ENCODE measurements around the gene RAC2.

Gene RAC2

DNA sequence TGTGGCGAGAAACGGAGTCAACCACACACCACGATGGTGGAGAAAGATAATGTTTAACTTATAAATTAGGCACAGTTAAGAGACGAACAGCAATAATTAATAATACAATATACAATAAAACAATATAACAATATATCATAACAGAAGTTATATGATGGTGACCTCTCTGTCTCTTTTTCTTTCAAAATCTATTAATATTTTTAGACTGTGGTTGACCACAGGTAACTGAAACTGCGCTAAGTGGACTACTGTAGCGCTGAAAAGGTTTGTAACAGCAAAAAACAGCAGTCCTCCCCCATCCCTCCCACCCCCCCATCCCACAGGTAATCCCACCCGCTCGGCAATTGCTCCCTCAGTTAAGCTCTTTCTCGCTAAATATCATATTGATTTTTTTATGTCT is 28.2 kb downstream of the RAC2 start:
- no peak for DNase-seq

GRCh38 chr22:37214731-37215030 is 29.4 kb downstream of the RAC2 start:
- no peak for DNase-seq

DNA sequence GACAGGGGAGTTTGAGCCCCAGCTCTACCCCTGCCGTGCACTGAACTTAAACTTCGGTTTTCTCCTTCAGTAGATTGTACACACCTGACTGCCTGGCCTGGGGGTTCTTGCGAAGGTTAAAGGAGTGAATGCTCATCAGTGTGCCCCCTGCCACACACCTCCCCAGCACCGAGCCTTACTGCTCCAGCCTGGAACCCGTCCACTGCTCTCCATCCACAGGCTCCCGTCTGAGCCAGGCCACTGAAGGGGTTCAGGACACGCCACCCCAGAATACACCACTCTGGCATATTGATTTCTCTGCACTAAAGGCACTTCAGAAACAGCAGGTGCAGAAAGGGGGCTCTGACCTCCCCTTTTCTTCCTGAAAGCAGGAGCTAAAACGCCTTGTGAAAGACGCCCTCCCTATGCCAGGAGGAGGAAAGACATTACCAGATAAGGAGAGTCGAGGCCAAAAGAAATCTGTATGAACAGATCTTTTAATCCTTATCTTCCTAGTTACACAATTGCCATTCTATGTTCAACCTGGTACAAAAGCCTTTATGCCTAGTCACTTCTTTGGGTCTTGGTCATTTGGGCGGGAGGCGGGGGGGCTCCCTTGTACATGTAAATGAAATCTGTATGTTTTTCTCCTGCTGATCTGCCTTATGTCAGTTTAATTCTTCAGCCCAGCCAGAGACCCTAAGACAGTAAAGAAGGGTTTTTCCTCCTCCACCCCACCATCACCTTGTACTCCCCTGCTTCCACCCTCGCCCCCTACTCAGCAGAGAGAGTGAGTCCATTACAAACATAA is 29.9 kb downstream of the RAC2 start:
- DNase-seq, result no peak

- DNase-seq, result no peak
Observed at GRCh38 chr22:37213218-37213855, 30.7 kb downstream of the RAC2 start.

GRCh38 chr22:37212174-37212906 is 31.7 kb downstream of the RAC2 start, which contains the start of gene SSTR3:
SSTR3 (minus strand) TSS chr22:37212477; CDS start chr22:37207803, 4,674 bp downstream.
- DNase-seq, result no peak

DNA sequence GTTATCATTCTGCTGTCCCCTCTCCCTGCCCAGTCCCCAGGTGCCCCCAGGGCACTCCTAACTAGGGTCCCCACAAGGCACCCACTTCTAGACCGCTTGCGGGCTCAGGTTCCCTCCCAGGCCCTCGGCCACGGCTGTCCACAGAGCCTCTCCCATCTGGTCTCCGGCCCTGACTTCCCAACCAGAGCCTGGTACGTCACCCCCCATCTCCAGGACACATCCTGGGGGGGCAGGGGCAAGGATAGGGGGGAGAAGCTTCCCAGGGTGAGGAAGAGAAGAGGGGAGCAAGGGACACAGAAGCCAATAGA is 32.2 kb downstream of the RAC2 start:
- DNase-seq, result no peak

- no peak for DNase-seq
Observed at GRCh38 chr22:37211075-37211865, 32.8 kb downstream of the RAC2 start.

DNA sequence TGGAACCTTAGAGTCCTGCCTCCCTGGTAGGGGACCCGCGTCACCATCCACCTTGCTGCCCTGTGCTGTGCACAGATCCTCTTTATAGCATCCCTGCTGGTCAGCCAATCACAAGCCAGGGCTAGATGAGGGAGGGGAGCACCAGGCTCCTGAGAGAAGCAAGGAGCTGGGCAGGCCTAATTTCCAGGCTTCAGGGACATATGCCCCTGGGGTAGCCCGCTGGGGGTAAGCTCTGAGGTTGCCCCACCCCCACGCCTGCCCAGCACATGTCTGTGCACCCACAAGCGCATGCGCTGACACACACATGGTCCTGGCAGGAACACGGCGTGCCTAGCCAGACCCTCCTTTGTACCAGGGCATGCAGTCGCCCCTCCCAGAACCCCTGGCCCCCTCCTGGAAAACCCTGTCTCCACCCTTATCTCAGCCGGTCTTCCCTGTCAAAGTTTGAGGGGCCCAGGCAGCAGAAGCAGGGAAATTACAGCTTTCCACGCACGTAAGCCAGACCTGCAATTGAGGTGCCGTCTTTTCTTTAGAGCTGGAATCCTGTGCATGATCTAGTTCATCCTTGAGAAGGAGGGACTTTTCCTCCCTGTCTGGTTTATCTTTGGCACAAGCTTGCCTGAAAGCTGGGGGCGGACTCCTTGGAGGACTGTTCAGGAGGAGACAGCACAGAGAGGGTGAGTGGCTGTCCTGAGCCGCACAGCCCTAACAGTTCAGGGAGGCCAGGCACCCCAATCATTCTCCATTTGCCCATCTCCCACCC is 33.8 kb downstream of the RAC2 start:
- DNase-seq, result no peak

DNA sequence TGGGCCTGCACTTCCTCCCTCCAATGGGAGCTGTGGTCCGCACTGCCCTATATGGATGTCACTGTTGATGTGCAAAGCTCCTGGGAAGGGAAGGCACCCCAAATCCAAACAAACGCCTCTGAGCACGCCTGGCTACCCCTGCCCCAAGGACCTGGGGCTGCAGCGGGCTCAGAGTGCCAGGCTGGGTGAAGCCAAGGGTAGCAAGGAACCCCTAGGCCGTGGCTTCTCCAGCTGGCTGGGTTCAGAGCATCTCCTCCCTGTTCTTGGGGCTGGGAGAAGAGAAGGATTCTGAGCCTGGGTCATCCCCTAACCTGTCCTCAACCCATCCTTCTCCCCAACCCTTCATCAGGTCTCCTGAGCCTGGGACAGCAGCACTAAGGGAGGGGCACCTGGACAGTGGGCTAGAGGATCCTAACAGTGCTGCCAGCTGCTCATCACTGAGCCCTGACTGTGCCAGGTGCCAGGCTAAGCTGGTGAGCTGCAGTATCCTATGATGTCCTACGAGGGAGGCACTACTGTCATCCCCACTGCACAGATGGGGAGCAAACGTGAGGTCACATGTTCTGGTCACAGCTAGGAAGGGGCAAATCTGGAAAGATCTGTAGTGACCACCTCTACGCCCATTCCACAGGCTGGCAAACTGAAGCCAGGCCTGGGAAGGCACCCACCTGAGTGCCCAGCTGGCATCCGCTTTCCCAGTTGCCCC is 34.8 kb downstream of the RAC2 start:
- DNase-seq, result no peak

- no peak for DNase-seq
Observed at GRCh38 chr22:37208401-37209139, 35.5 kb downstream of the RAC2 start.

DNA sequence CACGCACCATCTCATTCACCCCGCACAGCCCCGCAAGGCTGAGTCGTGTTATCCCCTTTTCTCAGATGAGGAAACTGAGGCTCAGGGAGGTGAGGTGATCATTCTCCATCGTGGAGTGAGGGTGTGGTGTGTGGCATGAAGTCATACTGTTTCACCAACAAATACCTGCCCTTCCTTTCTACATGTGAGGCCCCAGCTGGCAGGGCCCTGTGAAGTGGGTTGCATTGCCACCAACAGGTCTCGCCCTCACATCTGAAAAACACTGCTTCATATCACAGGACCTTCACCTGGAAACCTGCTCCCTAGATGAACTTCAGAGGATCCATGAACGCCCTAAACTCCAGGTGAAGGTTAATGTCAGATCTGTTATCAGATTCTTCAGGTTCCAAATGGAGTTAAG is 36.1 kb downstream of the RAC2 start:
- DNase-seq, result no peak

- DNase-seq, result no peak
Observed at GRCh38 chr22:37206841-37207821, 36.9 kb downstream of the RAC2 start.

GRCh38 chr22:37206118-37206840 is 37.8 kb downstream of the RAC2 start:
- DNase-seq, result no peak

DNA sequence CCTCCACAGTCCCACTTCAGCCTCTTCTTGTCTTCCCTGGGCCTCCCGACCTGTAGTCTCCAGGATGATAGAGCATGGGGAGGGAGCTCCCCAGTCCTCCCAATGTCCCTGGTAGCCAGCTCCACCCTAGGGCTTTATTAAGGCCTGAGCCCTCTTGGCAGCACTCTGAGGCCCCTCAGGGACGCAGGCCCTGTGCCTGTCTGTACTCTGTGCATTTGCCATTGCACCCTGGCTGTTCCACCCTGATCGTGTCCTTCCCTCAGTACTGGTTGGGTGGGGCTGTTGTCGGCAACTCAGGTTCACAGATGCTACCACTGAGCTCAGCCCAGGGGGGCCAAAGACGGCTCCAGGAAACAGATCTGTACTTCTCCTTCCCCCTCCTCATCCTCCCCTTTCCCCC is 39.0 kb downstream of the RAC2 start:
- DNase-seq, result no peak

GRCh38 chr22:37204045-37204655 is 39.9 kb downstream of the RAC2 start:
- no peak for DNase-seq

DNA sequence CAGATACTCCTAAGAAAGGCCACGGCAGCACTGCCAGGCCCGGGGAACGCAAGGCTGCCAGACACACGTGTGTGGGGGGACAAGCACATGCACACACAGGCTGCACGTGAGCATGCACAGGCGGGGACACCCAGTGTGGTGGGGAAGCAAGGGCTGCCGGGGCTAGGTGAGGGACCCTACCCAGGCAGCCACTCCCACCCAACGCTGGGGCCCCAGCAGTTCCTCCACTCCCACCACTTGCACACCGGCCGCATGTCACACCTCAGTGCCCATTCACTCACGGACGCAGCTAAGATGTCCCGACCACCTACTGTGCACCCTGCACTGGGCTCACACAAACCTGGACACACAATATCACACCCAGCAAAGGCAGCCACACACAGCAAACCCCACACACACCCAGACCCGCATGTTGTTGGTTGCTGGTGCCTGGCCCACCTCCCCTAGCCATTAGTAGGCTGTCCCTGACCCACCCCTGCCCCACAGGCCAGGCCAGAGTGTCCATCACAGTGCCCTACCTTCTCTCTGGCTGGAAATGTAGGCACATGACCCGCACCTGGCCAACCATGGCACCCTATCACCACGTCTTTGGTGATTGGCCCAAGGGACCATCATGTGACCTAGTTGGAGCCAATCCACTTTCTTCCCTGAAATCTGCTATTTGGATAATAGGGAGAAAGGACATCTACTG is 40.6 kb downstream of the RAC2 start:
- no peak for DNase-seq

DNA sequence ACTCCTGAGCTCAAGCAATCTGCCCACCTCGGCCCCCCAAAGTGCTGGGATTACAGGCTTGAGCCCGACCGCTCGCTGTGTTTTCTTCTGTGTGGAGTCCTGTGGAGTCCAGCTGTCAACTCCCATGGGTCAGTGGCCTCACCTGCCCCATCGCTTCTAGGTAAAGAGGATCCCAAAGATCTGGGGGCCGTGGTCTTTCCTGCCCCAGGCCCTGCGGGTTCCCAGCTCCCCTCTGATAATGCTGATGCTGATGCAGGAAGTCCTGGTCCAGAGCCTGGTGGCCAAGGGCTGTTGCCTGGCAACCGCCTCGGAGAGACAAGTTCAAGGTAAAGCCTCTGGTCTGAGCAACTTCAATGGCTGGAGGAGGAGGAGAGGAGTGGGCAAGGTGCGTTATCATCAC is 41.4 kb downstream of the RAC2 start:
- DNase-seq, result no peak

GRCh38 chr22:37202001-37202555 is 42.0 kb downstream of the RAC2 start:
- no peak for DNase-seq

All from EL (cell line).